Tibial nerve (tissue), 4 donors: Measurements from ENCODE around the gene MFSD11.

ENCODE experiments used
- CTCF ChIP-seq, 5 experiments: fragments of 200-600 bp in 3 of 5; fragments of 450-650 bp in 2 of 5; sonication (generic) in 3 of 5; IDR thresholded peaks; one replicate each; pipeline ENCODE4 v1.5.1; 2016 to 2019; ENCODE audit warnings: antibody characterized with exemption in 5 of 5, mild to moderate bottlenecking in 3 of 5, moderate library complexity in 2 of 5
- EP300 ChIP-seq, 2 donors: sonication (generic); formaldehyde crosslinking; IDR thresholded peaks; one replicate each; pipeline ENCODE4 v1.6.1; 2017; ENCODE audit warnings: antibody characterized with exemption in 2 of 2, mild to moderate bottlenecking in 1 of 2
- POLR2A ChIP-seq, 2 donors: fragments of 450-650 bp; IDR thresholded peaks; one replicate each; pipeline ENCODE4 v1.6.1; 2017; ENCODE audit warnings: antibody characterized with exemption in 2 of 2, mild to moderate bottlenecking in 2 of 2, moderate library complexity in 2 of 2

GRCh38 chr17:76752006-76752405, 14.1 kb downstream of the MFSD11 start:
- no peak for TF ChIP-seq EP300 (IDR thresholded peaks at IDR 0.05)
- TF ChIP-seq CTCF (IDR thresholded peaks at IDR 0.05): no peak
- TF ChIP-seq POLR2A (IDR thresholded peaks at IDR 0.05): no peak
